GM18907 (cell line): ENCODE measurements around the gene ITPR2.
A peak's percentile ranks its signal among the peaks of the same experiment; 100 is the strongest.
"Not testable (repeated sequence)": the region's sequence is repeated elsewhere in the genome, so short reads cannot be mapped to it uniquely, and the experiment has no call there.

Source experiments
- ATAC-seq: cut with Tn5 transposase; IDR thresholded peaks from one replicate; pipeline ENCODE4 v1.9.1; 2021; ENCODE audit warnings: mild to moderate bottlenecking, moderate library complexity; ENCODE audit not compliant: unreplicated experiment

The ITPR2 gene

GRCh38 chr12:26851031-26851809, 18.2 kb upstream of the ITPR2 start:
- no peak for ATAC-seq

- no peak for ATAC-seq
Observed at GRCh38 chr12:26848156-26848825, 15.3 kb upstream of the ITPR2 start.

- ATAC-seq: no peak
Observed at GRCh38 chr12:26847431-26847830, 14.4 kb upstream of the ITPR2 start.

- ATAC-seq: peak; percentile 56
Observed at GRCh38 chr12:26846416-26846815, 13.4 kb upstream of the ITPR2 start.

- ATAC-seq: peak; percentile 16
Observed at GRCh38 chr12:26845984-26846383, 13.0 kb upstream of the ITPR2 start.

GRCh38 chr12:26845057-26845666, 12.2 kb upstream of the ITPR2 start:
- no peak for ATAC-seq

GRCh38 chr12:26843311-26843710, 10.3 kb upstream of the ITPR2 start:
- ATAC-seq: no peak

GRCh38 chr12:26841085-26841484, 8.1 kb upstream of the ITPR2 start:
- ATAC-seq: no peak

GRCh38 chr12:26839512-26839911, 6.5 kb upstream of the ITPR2 start:
- no peak for ATAC-seq

GRCh38 chr12:26838888-26839416, 6.0 kb upstream of the ITPR2 start:
- no peak for ATAC-seq

- ATAC-seq: no peak
Observed at GRCh38 chr12:26836201-26836600, 3.2 kb upstream of the ITPR2 start.

GRCh38 chr12:26834503-26835060, 1.6 kb upstream of the ITPR2 start:
- not testable (repeated sequence) for ATAC-seq

- peak; percentile 31 for ATAC-seq
Observed at GRCh38 chr12:26833743-26834490, 923 bp upstream of the ITPR2 start.

- ATAC-seq: peak; percentile 50
Observed at GRCh38 chr12:26831951-26832821, 808 bp downstream of the ITPR2 start.

GRCh38 chr12:26830783-26831551, 2.0 kb downstream of the ITPR2 start:
- no peak for ATAC-seq

GRCh38 chr12:26830363-26830762, 2.6 kb downstream of the ITPR2 start:
- no peak for ATAC-seq

- ATAC-seq: no peak
Observed at GRCh38 chr12:26828280-26829073, 4.5 kb downstream of the ITPR2 start.

- no peak for ATAC-seq
Observed at GRCh38 chr12:26826437-26826836, 6.6 kb downstream of the ITPR2 start.
